Liver (tissue), 3 donors: ENCODE data around the gene HBE1.

ENCODE experiments used
- ATF3 ChIP-seq: IDR thresholded peaks from 2 replicates; pipeline ENCODE4 v1.6.1; 2016; ENCODE audit warnings: antibody characterized with exemption
- CTCF ChIP-seq: fragments of 150-350 bp; IDR thresholded peaks from 2 replicates; pipeline ENCODE4 v1.5.1; 2017; ENCODE audit warnings: improper control_type of control experiment, low read depth, low read length; ENCODE audit not compliant: missing input control
- EGR1 ChIP-seq, 2 donors: IDR thresholded peaks; 2 replicates each; pipeline ENCODE4 v1.6.1; 2016 to 2018; ENCODE audit warnings: antibody characterized with exemption in 2 of 2, low read depth in 2 of 2
- FOXA1 ChIP-seq: IDR thresholded peaks from 2 replicates; pipeline ENCODE4 v1.6.1; 2016; ENCODE audit warnings: antibody characterized with exemption
- HNF4G ChIP-seq: IDR thresholded peaks from 2 replicates; pipeline ENCODE4 v1.6.1; 2016; ENCODE audit warnings: antibody characterized with exemption
- JUND ChIP-seq, 2 donors: IDR thresholded peaks; 2 replicates each; pipeline ENCODE4 v1.6.1; 2016; ENCODE audit warnings: antibody characterized with exemption in 2 of 2
- MAX ChIP-seq: IDR thresholded peaks from 2 replicates; pipeline ENCODE4 v1.6.1; 2016; ENCODE audit warnings: antibody characterized with exemption
- RAD21 ChIP-seq, 2 donors: IDR thresholded peaks; 2 replicates each; pipeline ENCODE4 v1.6.1; 2016; ENCODE audit warnings: antibody characterized with exemption in 2 of 2, mild to moderate bottlenecking in 2 of 2
- REST ChIP-seq: IDR thresholded peaks from 2 replicates; pipeline ENCODE4 v1.6.1; 2016; ENCODE audit warnings: antibody characterized with exemption, mild to moderate bottlenecking
- RXRA ChIP-seq, 2 donors: IDR thresholded peaks; 2 replicates each; pipeline ENCODE4 v1.6.1; 2017 to 2018; ENCODE audit warnings: antibody characterized with exemption in 2 of 2, mild to moderate bottlenecking in 1 of 2
- SP1 ChIP-seq: IDR thresholded peaks from 2 replicates; pipeline ENCODE4 v1.6.1; 2018; ENCODE audit warnings: antibody characterized with exemption, mild to moderate bottlenecking
- TAF1 ChIP-seq: conservative IDR thresholded peaks from 2 replicates; pipeline ENCODE4 v1.6.1; 2016; ENCODE audit warnings: antibody characterized with exemption, mild to moderate bottlenecking
- YY1 ChIP-seq: IDR thresholded peaks from 2 replicates; pipeline ENCODE4 v1.6.1; 2016; ENCODE audit warnings: antibody characterized with exemption, mild to moderate bottlenecking
- donor health status: healthy.
- donor health status: healthy.

- no peak for TF ChIP-seq JUND (IDR thresholded peaks at IDR 0.05)
- no peak for TF ChIP-seq CTCF
- TF ChIP-seq MAX, result no peak
- TF ChIP-seq ATF3, result no peak
- no peak for TF ChIP-seq RAD21 (IDR thresholded peaks at IDR 0.05)
- TF ChIP-seq REST, result no peak
- no peak for TF ChIP-seq TAF1
- no peak for TF ChIP-seq SP1
- TF ChIP-seq HNF4G, result no peak
- no peak for TF ChIP-seq YY1
- no peak for TF ChIP-seq RXRA (IDR thresholded peaks at IDR 0.05)
- TF ChIP-seq EGR1 (IDR thresholded peaks at IDR 0.05; ENCODE audit: low read depth in 2 of 2), result no peak
- TF ChIP-seq FOXA1, result no peak
Observed at GRCh38 chr11:5293028-5293427, 23.3 kb upstream of the HBE1 start.
